Measurements from ENCODE around the gene TM4SF4. TPM values are rescaled to one million over a fixed set of nuclear protein-coding genes. Genes with fewer than 3 reads are reported as not detected.

Gene TM4SF4
- total and polyA plus RNA-seq, 2 donors (not counting 1 experiment from before 2014, with no cell fraction given) = 1.7 TPM

DNA sequence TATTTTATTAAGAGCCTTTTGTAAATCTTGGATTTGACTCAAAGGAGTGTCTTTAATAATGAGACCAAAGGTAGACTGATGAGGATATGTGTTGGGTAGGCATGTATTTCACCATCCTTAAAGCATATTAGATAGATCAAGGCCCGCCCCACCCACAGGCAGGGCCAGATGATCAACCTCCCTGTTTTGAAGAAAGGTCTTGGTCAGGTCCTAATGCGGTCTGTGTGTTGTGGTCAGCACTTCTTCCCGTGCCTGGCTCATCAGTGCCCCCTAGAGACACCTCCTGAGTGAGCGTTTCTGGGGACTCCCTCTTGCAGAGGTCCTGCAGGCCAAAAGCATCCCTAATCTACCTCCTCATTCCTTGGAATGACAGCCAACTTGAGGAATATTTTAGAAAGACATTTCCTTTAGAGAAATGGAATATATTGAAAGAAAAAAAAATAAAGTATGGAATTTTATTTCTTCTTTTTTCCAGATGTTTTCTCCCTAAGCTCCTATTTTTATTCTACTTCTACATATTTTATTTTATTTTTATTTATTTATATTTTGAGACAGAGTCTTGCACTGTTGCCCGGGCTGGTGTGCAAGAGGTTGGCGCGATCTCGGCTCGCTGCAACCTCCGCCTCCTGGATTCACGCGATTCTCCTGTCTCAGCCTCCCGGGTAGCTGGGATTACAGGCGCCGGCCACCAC, 6.0 kb downstream of the TM4SF4 start:
- Histone ChIP-seq H3K36me3 (ENCODE audit: control insufficient read depth, insufficient read depth, low read length) (no peaks in the 10 kb centered on the region), H3K27me3 (ENCODE audit: control insufficient read depth, insufficient read depth, low read length) (no peaks in the 10 kb centered on the region), H3K9ac (ENCODE audit: insufficient read depth, low read length) (no peak overlapping the region), H2AFZ (ENCODE audit: low read length) (peak overlapping the region; percentile 39), H3K27ac (ENCODE audit: insufficient read depth, low read length) (peak overlapping the region; percentile 34), H3K4me2 (ENCODE audit: extremely low read depth, insufficient read depth, low read length) (no peak overlapping the region), H3K4me1 (ENCODE audit: control insufficient read depth, extremely low read depth, insufficient read depth, low read length) (peaks cover 6% of the 10 kb centered on the region), H3K4me3 (replicated peaks in 1 of 4; ENCODE audit: control extremely low read depth in 1 of 4, insufficient read depth in 1 of 4, low read depth in 3 of 4, low read length in 4 of 4) (no peak overlapping the region), H3K79me2 (ENCODE audit: control insufficient read depth, insufficient read depth, low read length) (no peaks in the 10 kb centered on the region), H4K20me1 (ENCODE audit: control insufficient read depth, extremely low read depth, insufficient read depth, low read length) (no peaks in the 10 kb centered on the region), H3K9me3 (ENCODE audit: control insufficient read depth, insufficient read depth, low read depth, low read length) (no peaks in the 10 kb centered on the region)
- peak; percentile 84 to 92 for DNase-seq (ENCODE audit: low read depth in 2 of 2)
- TF ChIP-seq, protein P1, sequence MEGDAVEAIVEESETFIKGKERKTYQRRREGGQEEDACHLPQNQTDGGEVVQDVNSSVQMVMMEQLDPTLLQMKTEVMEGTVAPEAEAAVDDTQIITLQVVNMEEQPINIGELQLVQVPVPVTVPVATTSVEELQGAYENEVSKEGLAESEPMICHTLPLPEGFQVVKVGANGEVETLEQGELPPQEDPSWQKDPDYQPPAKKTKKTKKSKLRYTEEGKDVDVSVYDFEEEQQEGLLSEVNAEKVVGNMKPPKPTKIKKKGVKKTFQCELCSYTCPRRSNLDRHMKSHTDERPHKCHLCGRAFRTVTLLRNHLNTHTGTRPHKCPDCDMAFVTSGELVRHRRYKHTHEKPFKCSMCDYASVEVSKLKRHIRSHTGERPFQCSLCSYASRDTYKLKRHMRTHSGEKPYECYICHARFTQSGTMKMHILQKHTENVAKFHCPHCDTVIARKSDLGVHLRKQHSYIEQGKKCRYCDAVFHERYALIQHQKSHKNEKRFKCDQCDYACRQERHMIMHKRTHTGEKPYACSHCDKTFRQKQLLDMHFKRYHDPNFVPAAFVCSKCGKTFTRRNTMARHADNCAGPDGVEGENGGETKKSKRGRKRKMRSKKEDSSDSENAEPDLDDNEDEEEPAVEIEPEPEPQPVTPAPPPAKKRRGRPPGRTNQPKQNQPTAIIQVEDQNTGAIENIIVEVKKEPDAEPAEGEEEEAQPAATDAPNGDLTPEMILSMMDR (conservative IDR thresholded peaks at IDR 0.05 in 1 of 2, IDR thresholded peaks at IDR 0.05 in 1 of 2; ENCODE audit: low read depth in 1 of 2, low read length in 2 of 2) = peak; percentile 96 to 97
- TF ChIP-seq EZH2 (IDR thresholded peaks at IDR 0.05; ENCODE audit: low read length, missing control alignments) = no peak

DNA sequence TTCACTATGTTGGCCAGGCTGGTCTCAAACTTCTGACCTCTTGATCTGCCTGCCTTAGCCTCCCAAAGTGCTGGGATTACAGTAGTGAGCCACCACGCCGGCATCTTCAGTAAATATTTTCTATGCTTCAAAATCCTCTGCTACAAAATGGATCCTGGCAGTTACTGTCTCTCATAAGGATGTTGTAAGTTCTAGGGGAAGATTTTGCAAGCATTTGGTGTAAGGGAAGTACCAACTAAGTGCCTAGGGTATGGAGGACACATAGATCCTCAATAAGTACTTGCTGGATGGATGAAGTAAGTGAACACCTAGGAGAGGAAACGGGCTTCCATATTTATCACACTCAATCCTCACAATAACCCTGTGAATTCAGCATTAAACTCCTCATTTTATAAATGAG, 6.6 kb downstream of the TM4SF4 start:
- Histone ChIP-seq H3K9me3 (ENCODE audit: control insufficient read depth, insufficient read depth, low read depth, low read length) (no peaks in the 10 kb centered on the region), H3K36me3 (ENCODE audit: control insufficient read depth, insufficient read depth, low read length) (no peaks in the 10 kb centered on the region), H3K4me1 (ENCODE audit: control insufficient read depth, extremely low read depth, insufficient read depth, low read length) (peaks cover 6% of the 10 kb centered on the region), H3K9ac (ENCODE audit: insufficient read depth, low read length) (no peak overlapping the region), H3K4me2 (ENCODE audit: extremely low read depth, insufficient read depth, low read length) (no peak overlapping the region), H3K27me3 (ENCODE audit: control insufficient read depth, insufficient read depth, low read length) (no peaks in the 10 kb centered on the region), H2AFZ (ENCODE audit: low read length) (no peak overlapping the region), H4K20me1 (ENCODE audit: control insufficient read depth, extremely low read depth, insufficient read depth, low read length) (no peaks in the 10 kb centered on the region), H3K79me2 (ENCODE audit: control insufficient read depth, insufficient read depth, low read length) (no peaks in the 10 kb centered on the region), H3K4me3 (replicated peaks in 1 of 4; ENCODE audit: control extremely low read depth in 1 of 4, insufficient read depth in 1 of 4, low read depth in 3 of 4, low read length in 4 of 4) (no peak overlapping the region), H3K27ac (ENCODE audit: insufficient read depth, low read length) (no peak overlapping the region)
- DNase-seq (ENCODE audit: low read depth in 2 of 2) = no peak
- TF ChIP-seq, protein P1 (conservative IDR thresholded peaks at IDR 0.05 in 1 of 2, IDR thresholded peaks at IDR 0.05 in 1 of 2; ENCODE audit: low read depth in 1 of 2, low read length in 2 of 2) = no peak
- TF ChIP-seq EZH2 (IDR thresholded peaks at IDR 0.05; ENCODE audit: low read length, missing control alignments) = no peak

DNA sequence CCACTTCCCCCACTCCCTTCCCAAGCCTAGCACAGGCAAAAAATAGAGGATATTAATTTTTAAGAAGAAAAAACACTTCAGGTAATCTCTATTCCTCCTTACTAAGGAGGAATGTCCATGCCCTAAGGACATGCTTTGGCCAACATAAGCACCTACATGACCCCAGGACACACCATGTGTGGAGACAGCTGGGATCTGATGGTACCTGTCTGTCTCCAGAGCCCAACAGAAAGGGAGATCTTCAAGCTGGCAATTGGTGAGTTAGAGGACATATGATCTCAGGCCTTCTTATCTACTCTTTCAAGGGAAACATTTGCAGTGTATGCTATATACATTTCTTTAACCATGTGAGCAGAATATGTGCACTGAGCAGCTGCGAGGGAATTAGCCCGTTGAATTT, 7.0 kb downstream of the TM4SF4 start:
- no peak overlapping the region for H3K4me2 ChIP-seq (ENCODE audit: extremely low read depth, insufficient read depth, low read length)
- TF ChIP-seq, protein P1 (conservative IDR thresholded peaks at IDR 0.05 in 1 of 2, IDR thresholded peaks at IDR 0.05 in 1 of 2; ENCODE audit: low read depth in 1 of 2, low read length in 2 of 2) = no peak
- TF ChIP-seq EZH2 (IDR thresholded peaks at IDR 0.05; ENCODE audit: low read length, missing control alignments) = no peak
- peaks cover 6% of the 10 kb centered on the region for H3K4me1 ChIP-seq (ENCODE audit: control insufficient read depth, extremely low read depth, insufficient read depth, low read length)
- H3K27me3 ChIP-seq (ENCODE audit: control insufficient read depth, insufficient read depth, low read length) = no peaks in the 10 kb centered on the region
- H3K4me3 ChIP-seq (replicated peaks in 1 of 4; ENCODE audit: control extremely low read depth in 1 of 4, insufficient read depth in 1 of 4, low read depth in 3 of 4, low read length in 4 of 4) = no peak overlapping the region
- H2AFZ ChIP-seq (ENCODE audit: low read length) = no peak overlapping the region
- H3K9me3 ChIP-seq (ENCODE audit: control insufficient read depth, insufficient read depth, low read depth, low read length) = no peaks in the 10 kb centered on the region
- DNase-seq (ENCODE audit: low read depth in 2 of 2) = no peak
- no peaks in the 10 kb centered on the region for H4K20me1 ChIP-seq (ENCODE audit: control insufficient read depth, extremely low read depth, insufficient read depth, low read length)
- H3K79me2 ChIP-seq (ENCODE audit: control insufficient read depth, insufficient read depth, low read length) = no peaks in the 10 kb centered on the region
- no peaks in the 10 kb centered on the region for H3K36me3 ChIP-seq (ENCODE audit: control insufficient read depth, insufficient read depth, low read length)
- no peak overlapping the region for H3K9ac ChIP-seq (ENCODE audit: insufficient read depth, low read length)
- H3K27ac ChIP-seq (ENCODE audit: insufficient read depth, low read length) = no peak overlapping the region
